GM12878 (cell line): Measurements from ENCODE around the gene MARCHF10. TPM values are rescaled to one million over a fixed set of nuclear protein-coding genes. Genes with fewer than 3 reads are reported as not detected.

Source experiments
- ATAC-seq: fragments of 200-7000 bp; cut with Tn5 transposase; 3 replicates; pipeline ENCODE4 v1.9.1; 2020; ENCODE audit warnings: mild to moderate bottlenecking, moderate library complexity
- BruUV-seq: library from RNA; stranded (reverse); fragments of 400-500 nt; replicated peaks from 2 replicates; lab custom pipeline; 2021; lab: Mats Ljungman, UMichigan
- CTCF ChIA-PET: fragments of 300-600 bp; sonication (Branson Sonifier 250); formaldehyde crosslinking; extraction: SDS; loops from one replicate; lab custom pipeline; 2021; ENCODE audit warnings: inconsistent platforms; lab: Yijun Ruan, JAX
- POLR2A ChIA-PET: fragments of 350-600 bp; formaldehyde crosslinking; extraction: SDS; loops from one replicate; lab custom pipeline; 2021; ENCODE audit warnings: inconsistent platforms; lab: Charles Lee
- RAD21 ChIA-PET: fragments of 300-600 bp; sonication (Branson Sonifier 250); formaldehyde crosslinking; loops from one replicate; lab custom pipeline; 2023; ENCODE audit warnings: antibody characterized with exemption; ENCODE audit not compliant: unreplicated experiment; lab: Charles Lee
- SMC1A ChIA-PET: fragments of 300-600 bp; sonication (Branson Sonifier 250); formaldehyde crosslinking; loops from one replicate; lab custom pipeline; 2023; ENCODE audit not compliant: unreplicated experiment, uncharacterized antibody; lab: Charles Lee
- DNase-seq: peaks from one replicate; pipeline ENCODE4 v3.0.0-alpha.2; 2011; ENCODE audit warnings: low read depth, low spot score
- FAIRE-seq: peaks from 3 replicates; lab custom pipeline; 2011; peaks lifted over from hg19 to GRCh38; lab: Jason Lieb, UNC
- H2AFZ ChIP-seq: 2 replicates; pipeline ENCODE4 v1.6.0; 2011; ENCODE audit warnings: low read depth, low read length, control low read depth; ENCODE audit not compliant: control insufficient read depth
- H3K27ac ChIP-seq: 2 replicates; pipeline ENCODE4 v1.5.1; 2011; ENCODE audit warnings: control low read depth; ENCODE audit not compliant: control insufficient read depth, insufficient read depth
- H3K27me3 ChIP-seq, 2 experiments: replicated peaks in 1 of 2; 2 replicates each; pipeline versions ENCODE4 v1.6.0 to v1.6.1; 2011; ENCODE audit warnings: low read length in 1 of 2; ENCODE audit not compliant: control insufficient read depth in 2 of 2, insufficient read depth in 2 of 2
- H3K36me3 ChIP-seq, 2 experiments: 2 replicates each; pipeline ENCODE4 v1.5.1; 2011; ENCODE audit warnings: low read length in 1 of 2; ENCODE audit not compliant: control insufficient read depth in 2 of 2, insufficient read depth in 2 of 2
- H3K4me1 ChIP-seq: 2 replicates; pipeline ENCODE4 v1.6.1; 2011; ENCODE audit warnings: mild to moderate bottlenecking, low read length, moderate library complexity, mixed read lengths; ENCODE audit not compliant: control insufficient read depth, insufficient read depth
- H3K4me2 ChIP-seq: 2 replicates; pipeline ENCODE4 v1.6.0; 2011; ENCODE audit warnings: control low read depth; ENCODE audit not compliant: control insufficient read depth, insufficient read depth
- H3K4me3 ChIP-seq: fragments of 200-600 bp; sonication (generic); 2 replicates; pipeline ENCODE4 v1.5.1; 2016
- H3K79me2 ChIP-seq: 2 replicates; pipeline ENCODE4 v1.6.0; 2011; ENCODE audit warnings: low read length; ENCODE audit not compliant: control insufficient read depth, insufficient read depth
- H3K9ac ChIP-seq: 2 replicates; pipeline ENCODE4 v1.8.0; 2011; ENCODE audit warnings: low read length, control low read depth, mixed read lengths; ENCODE audit not compliant: control insufficient read depth, insufficient read depth
- H3K9me3 ChIP-seq: replicated peaks from 3 replicates; pipeline ENCODE4 v1.5.1; 2011; ENCODE audit warnings: mild to moderate bottlenecking, low read length; ENCODE audit not compliant: control insufficient read depth, insufficient read depth
- H4K20me1 ChIP-seq: 2 replicates; pipeline ENCODE4 v1.6.0; 2011; ENCODE audit not compliant: control insufficient read depth, insufficient read depth
- ATF7 ChIP-seq: fragments of 450-650 bp; IDR thresholded peaks from 2 replicates; pipeline ENCODE4 v1.6.1; 2016; ENCODE audit warnings: low read depth, mild to moderate bottlenecking
- CHD1 ChIP-seq: IDR thresholded peaks from 2 replicates; pipeline ENCODE4 v1.6.1; 2012; ENCODE audit warnings: low read depth, low read length, improper control_type of control experiment
- CREM ChIP-seq: IDR thresholded peaks from 2 replicates; pipeline ENCODE4 v1.6.1; 2014; ENCODE audit warnings: antibody characterized with exemption, low read depth
- JUNB ChIP-seq: IDR thresholded peaks from 2 replicates; pipeline ENCODE4 v1.6.1; 2016; ENCODE audit warnings: antibody characterized with exemption, mild to moderate bottlenecking
- MTA2 ChIP-seq: fragments of 450-650 bp; IDR thresholded peaks from 2 replicates; pipeline ENCODE4 v1.6.1; 2016; ENCODE audit warnings: low read depth, mild to moderate bottlenecking, moderate library complexity
- MXI1 ChIP-seq: fragments of 150-350 bp; IDR thresholded peaks from 2 replicates; pipeline ENCODE4 v1.6.1; 2011; ENCODE audit warnings: low read depth, mild to moderate bottlenecking, inconsistent platforms, low read length, improper control_type of control experiment
- PAX5 ChIP-seq: IDR thresholded peaks from 2 replicates; pipeline ENCODE4 v1.6.1; 2011; ENCODE audit warnings: low read depth, low read length, borderline replicate concordance
- SMC3 ChIP-seq: IDR thresholded peaks from 2 replicates; pipeline ENCODE4 v1.6.1; 2011; ENCODE audit warnings: low read length, improper control_type of control experiment, borderline replicate concordance
- TCF12 ChIP-seq: IDR thresholded peaks from 2 replicates; pipeline ENCODE4 v1.6.1; 2011; ENCODE audit warnings: low read depth, mild to moderate bottlenecking, low read length
- WRNIP1 ChIP-seq: IDR thresholded peaks from 2 replicates; pipeline ENCODE4 v1.6.1; 2011; ENCODE audit warnings: low read depth, low read length, improper control_type of control experiment, borderline replicate concordance
- ZNF217 ChIP-seq: fragments of 450-650 bp; IDR thresholded peaks from 2 replicates; pipeline ENCODE4 v1.6.1; 2017; ENCODE audit warnings: antibody characterized with exemption, mild to moderate bottlenecking
- ZNF592 ChIP-seq: fragments of 450-650 bp; IDR thresholded peaks from 2 replicates; pipeline ENCODE4 v1.6.1; 2017; ENCODE audit warnings: mild to moderate bottlenecking, moderate library complexity
- WGBS: methylation state at CpG from one replicate; pipeline ENCODE4 v1.1.6; 2016; ENCODE audit warnings: low lambda C conversion rate; ENCODE audit not compliant: insufficient replicate concordance, insufficient coverage; ENCODE audit errors: missing lambda C conversion rate; 5-methylcytosine and 5-hydroxymethylcytosine counted together
- in situ Hi-C: fragments of 300-500 bp; cut with MboI; formaldehyde crosslinking; loops from 9 replicates; pipeline ENCODE4 v1.14.3; 2018; ENCODE audit warnings: mixed read lengths
- intact Hi-C: fragments of 100-400 bp; cut with micrococcal nuclease; formaldehyde crosslinking; loops from one replicate; pipeline ENCODE4 v1.14.2; 2022; ENCODE audit not compliant: unreplicated experiment
- polyA plus RNA-seq, 11 experiments: library from polyadenylated mRNA; depleted of rRNA in 4 of 11; unstranded in 6 of 11; stranded (reverse) in 5 of 11; fragments of >200 nt; fragmentation: Nextera tagmentation in 4 of 11; fragmentation: Illumina TruSeq in 1 of 11; extraction: Ambion mirVana in 4 of 11; extraction: Trizol in 1 of 11; gene quantifications; 1 replicate in 1 of 11; 2 replicates in 10 of 11; pipeline versions ENCODE4 v1.2.1 to v1.2.3, GENCODE V29; 2011 to 2016; ENCODE audit warnings: inconsistent platforms in 2 of 11, missing spikeins in 2 of 11, low read depth in 1 of 11
- total RNA-seq, 4 experiments: library from RNA; depleted of rRNA in 3 of 4; stranded (reverse); fragments of >200 nt in 3 of 4; fragmentation: Illumina TruSeq in 1 of 4; extraction: Trizol in 1 of 4; gene quantifications; 2 replicates each; pipeline versions ENCODE4 v1.2.1 to v1.2.3, GENCODE V29; 2013 to 2021
- TF ChIP-seq, protein P1 (sequence below): fragments of 450-650 bp; conservative IDR thresholded peaks from 2 replicates; pipeline ENCODE4 v1.6.1; 2017; ENCODE audit warnings: mild to moderate bottlenecking, moderate library complexity
- TF ChIP-seq, protein P2 (sequence below): IDR thresholded peaks from 2 replicates; pipeline ENCODE4 v1.6.1; 2012; ENCODE audit warnings: low read length, inconsistent platforms
- TF ChIP-seq, protein P3 (sequence below): IDR thresholded peaks from 2 replicates; pipeline ENCODE4 v1.6.1; 2011; ENCODE audit warnings: low read depth, mild to moderate bottlenecking, low read length, moderate library complexity, borderline replicate concordance; ENCODE audit errors: extremely low read depth

MARCHF10 gene
- total and polyA plus RNA-seq, 10 of the 15 experiments (the other 5 are each of a cell fraction or from before 2014, with no cell fraction given), result 0.11 to 0.24 TPM; not detected in 8

GRCh38 chr17:62774338-62774737 is 33.8 kb downstream of the MARCHF10 start:
- SMC1A ChIA-PET, result no interaction called here
- Histone ChIP-seq H2AFZ (no peak overlapping the region), H3K9me3 (no peaks in the 10 kb centered on the region), H3K79me2 (no peaks in the 10 kb centered on the region), H3K36me3 (no peaks in the 10 kb centered on the region), H4K20me1 (no peaks in the 10 kb centered on the region), H3K4me2 (no peak overlapping the region), H3K4me1 (no peaks in the 10 kb centered on the region), H3K9ac (no peak overlapping the region), H3K27me3 (no peaks in the 10 kb centered on the region), H3K27ac (no peak overlapping the region), H3K4me3 (no peak overlapping the region)
- no peak for DNase-seq
- intact Hi-C loops, result no loop called here
- POLR2A ChIA-PET, result no interaction called here
- RAD21 ChIA-PET, result no interaction called here
- in situ Hi-C loops, result no loop called here
- FAIRE-seq, result no peak
- WGBS, result 23% methylated on average over 5 of the region's 5 CpGs
- CTCF ChIA-PET, result no interaction called here
- ATAC-seq, result no peak
- BruUV-seq, result no TSS peak
- TF ChIP-seq ZNF217 (no peak), ZNF592 (no peak), CREM (no peak), ATF7 (no peak), MTA2 (no peak), TCF12 (no peak), CHD1 (no peak), PAX5 (no peak), JUNB (no peak), SMC3 (no peak), WRNIP1 (no peak), MXI1 (no peak)
- TF ChIP-seq, protein P1, sequence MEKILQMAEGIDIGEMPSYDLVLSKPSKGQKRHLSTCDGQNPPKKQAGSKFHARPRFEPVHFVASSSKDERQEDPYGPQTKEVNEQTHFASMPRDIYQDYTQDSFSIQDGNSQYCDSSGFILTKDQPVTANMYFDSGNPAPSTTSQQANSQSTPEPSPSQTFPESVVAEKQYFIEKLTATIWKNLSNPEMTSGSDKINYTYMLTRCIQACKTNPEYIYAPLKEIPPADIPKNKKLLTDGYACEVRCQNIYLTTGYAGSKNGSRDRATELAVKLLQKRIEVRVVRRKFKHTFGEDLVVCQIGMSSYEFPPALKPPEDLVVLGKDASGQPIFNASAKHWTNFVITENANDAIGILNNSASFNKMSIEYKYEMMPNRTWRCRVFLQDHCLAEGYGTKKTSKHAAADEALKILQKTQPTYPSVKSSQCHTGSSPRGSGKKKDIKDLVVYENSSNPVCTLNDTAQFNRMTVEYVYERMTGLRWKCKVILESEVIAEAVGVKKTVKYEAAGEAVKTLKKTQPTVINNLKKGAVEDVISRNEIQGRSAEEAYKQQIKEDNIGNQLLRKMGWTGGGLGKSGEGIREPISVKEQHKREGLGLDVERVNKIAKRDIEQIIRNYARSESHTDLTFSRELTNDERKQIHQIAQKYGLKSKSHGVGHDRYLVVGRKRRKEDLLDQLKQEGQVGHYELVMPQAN, result no peak
- TF ChIP-seq, protein P2, sequence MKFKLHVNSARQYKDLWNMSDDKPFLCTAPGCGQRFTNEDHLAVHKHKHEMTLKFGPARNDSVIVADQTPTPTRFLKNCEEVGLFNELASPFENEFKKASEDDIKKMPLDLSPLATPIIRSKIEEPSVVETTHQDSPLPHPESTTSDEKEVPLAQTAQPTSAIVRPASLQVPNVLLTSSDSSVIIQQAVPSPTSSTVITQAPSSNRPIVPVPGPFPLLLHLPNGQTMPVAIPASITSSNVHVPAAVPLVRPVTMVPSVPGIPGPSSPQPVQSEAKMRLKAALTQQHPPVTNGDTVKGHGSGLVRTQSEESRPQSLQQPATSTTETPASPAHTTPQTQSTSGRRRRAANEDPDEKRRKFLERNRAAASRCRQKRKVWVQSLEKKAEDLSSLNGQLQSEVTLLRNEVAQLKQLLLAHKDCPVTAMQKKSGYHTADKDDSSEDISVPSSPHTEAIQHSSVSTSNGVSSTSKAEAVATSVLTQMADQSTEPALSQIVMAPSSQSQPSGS, result no peak
- TF ChIP-seq, protein P3, sequence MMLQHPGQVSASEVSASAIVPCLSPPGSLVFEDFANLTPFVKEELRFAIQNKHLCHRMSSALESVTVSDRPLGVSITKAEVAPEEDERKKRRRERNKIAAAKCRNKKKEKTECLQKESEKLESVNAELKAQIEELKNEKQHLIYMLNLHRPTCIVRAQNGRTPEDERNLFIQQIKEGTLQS, result no peak
